ENCODE data around the gene NOS1AP. TPM values are rescaled to one million over a fixed set of nuclear protein-coding genes. Genes with fewer than 3 reads are reported as not detected.

NOS1AP gene
- total RNA-seq, 2 donors from 2014 or later = not detected

DNA sequence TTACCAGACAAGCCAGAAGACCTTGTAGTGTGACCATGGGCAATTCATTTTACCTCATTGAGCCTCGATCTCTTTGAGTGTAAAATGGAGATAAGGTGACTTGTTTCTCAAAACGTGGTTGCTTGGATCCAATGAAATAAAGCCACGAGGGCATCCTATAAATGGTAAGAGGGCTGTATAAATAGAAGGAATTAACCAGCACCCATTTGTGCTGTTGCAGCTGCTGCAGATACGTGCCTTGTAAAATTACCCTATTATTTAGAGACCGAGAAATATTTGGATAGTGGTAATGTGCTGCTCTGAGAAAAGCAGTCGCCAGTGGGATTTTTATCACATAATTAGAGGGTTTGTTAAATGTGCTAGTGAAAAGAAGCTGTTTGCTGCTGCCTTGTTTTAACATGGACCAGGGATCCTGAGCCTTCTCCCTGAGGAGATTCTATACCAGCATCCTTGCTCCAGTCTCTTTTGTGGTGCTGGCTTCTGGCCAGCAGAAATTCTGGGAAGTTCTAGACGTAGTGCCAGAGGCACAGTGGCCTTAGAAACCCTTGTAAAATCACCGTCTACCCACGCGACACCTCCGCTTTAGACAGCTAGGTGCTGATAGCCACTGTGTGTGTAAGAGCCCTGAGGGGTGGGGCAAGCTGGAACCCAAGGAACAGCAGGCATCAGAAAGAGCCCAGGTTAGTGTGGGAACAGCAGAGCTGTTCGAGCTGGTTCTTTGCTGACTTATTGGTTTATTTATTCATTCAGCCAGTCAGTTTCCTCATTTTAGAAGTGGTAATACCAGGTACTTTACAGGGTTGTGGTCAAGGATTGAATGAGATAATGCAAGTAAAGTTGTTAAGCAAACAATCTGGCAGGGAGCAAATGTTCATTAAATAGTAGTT lies 137.5 kb downstream of the NOS1AP start:
- DNase-seq = no peak
- H3K36me3 Mint-ChIP-seq (ENCODE audit: low read depth) = no peaks in the 10 kb centered on the region
- H3K4me1 Mint-ChIP-seq = no peaks in the 10 kb centered on the region
- no peak overlapping the region for H3K4me3 Mint-ChIP-seq
- no peaks in the 10 kb centered on the region for H3K9me3 ChIP-seq (ENCODE audit: control insufficient read depth, low read length, poor library complexity, severe bottlenecking)
- no peak for ATAC-seq
- peaks cover 68% of the 10 kb centered on the region for H3K27me3 Mint-ChIP-seq
- H3K27ac Mint-ChIP-seq = no peak overlapping the region

DNA sequence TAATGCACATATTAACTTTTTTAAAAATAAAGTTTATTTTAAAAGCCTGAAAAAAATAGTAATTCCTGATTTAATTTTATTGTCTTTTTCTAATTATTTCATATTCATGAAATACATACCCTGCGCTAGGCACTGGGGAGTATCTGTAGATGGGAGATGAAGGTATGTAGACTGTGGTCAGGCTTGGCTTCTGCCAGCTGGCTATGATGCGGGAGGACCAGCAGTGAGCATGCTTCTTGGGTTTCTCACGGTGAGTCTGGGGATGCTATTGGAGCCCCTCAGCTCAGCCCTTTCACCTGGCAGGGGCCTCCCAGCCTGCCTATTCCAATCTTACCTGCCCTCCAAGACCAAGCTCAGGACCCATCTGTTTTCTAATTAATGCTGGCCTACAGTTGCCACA lies 138.4 kb downstream of the NOS1AP start:
- Mint-ChIP-seq H3K27ac (no peak overlapping the region), H3K36me3 (ENCODE audit: low read depth) (no peaks in the 10 kb centered on the region), H3K4me3 (no peak overlapping the region), H3K27me3 (peaks cover 74% of the 10 kb centered on the region), H3K4me1 (no peaks in the 10 kb centered on the region)
- no peak for ATAC-seq
- DNase-seq = no peak
- no peaks in the 10 kb centered on the region for H3K9me3 ChIP-seq (ENCODE audit: control insufficient read depth, low read length, poor library complexity, severe bottlenecking)

DNA sequence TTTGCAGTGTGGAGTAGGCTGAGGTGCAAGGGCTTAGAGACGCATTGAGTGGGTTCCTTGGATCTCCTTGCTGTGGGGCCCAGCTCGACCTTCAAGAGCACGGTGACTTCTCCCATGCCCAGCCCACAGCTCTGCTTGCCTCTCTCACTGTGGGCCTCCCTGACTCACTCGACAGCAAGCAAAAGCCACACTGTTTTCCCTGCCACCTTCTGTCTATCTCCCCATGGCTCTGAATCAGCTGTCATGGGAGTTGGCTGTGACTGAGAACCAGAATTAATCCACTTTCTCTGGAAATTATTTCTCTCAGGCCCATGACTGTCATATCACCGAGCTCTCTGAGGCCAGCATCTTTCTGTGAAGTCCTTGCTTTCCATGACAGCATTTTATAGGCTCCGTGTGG lies 140.7 kb downstream of the NOS1AP start:
- no peaks in the 10 kb centered on the region for H3K9me3 ChIP-seq (ENCODE audit: control insufficient read depth, low read length, poor library complexity, severe bottlenecking)
- H3K4me1 Mint-ChIP-seq = no peaks in the 10 kb centered on the region
- peaks cover 71% of the 10 kb centered on the region for H3K27me3 Mint-ChIP-seq
- H3K36me3 Mint-ChIP-seq (ENCODE audit: low read depth) = no peaks in the 10 kb centered on the region
- DNase-seq (no peak), ATAC-seq (no peak)
- H3K27ac Mint-ChIP-seq = no peak overlapping the region
- no peak overlapping the region for H3K4me3 Mint-ChIP-seq

DNA sequence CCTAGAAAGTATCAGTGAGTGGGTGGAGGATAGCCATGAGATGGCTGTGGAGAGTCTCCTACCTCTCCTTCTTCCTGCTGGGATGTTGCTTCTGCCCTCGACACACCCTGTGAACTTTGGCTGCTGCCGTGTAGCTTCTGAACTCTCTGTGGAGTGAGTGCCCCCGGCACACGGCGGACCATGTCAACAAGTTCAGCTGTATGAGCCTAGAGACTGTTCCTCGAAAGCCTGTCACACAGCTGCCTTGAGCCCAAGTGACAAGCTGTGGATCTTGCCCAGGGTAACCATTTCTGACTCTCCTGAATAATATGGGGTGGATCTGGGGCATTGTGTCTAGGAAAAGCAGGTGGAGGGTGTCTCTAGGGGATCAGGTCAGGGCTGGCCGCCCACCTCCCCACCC lies 143.2 kb downstream of the NOS1AP start:
- DNase-seq (no peak), ATAC-seq (no peak)
- Mint-ChIP-seq H3K4me1 (peaks cover 2% of the 10 kb centered on the region), H3K4me3 (no peak overlapping the region), H3K27ac (no peak overlapping the region), H3K36me3 (ENCODE audit: low read depth) (no peaks in the 10 kb centered on the region), H3K27me3 (peaks cover 73% of the 10 kb centered on the region)
- H3K9me3 ChIP-seq (ENCODE audit: control insufficient read depth, low read length, poor library complexity, severe bottlenecking) = no peaks in the 10 kb centered on the region

DNA sequence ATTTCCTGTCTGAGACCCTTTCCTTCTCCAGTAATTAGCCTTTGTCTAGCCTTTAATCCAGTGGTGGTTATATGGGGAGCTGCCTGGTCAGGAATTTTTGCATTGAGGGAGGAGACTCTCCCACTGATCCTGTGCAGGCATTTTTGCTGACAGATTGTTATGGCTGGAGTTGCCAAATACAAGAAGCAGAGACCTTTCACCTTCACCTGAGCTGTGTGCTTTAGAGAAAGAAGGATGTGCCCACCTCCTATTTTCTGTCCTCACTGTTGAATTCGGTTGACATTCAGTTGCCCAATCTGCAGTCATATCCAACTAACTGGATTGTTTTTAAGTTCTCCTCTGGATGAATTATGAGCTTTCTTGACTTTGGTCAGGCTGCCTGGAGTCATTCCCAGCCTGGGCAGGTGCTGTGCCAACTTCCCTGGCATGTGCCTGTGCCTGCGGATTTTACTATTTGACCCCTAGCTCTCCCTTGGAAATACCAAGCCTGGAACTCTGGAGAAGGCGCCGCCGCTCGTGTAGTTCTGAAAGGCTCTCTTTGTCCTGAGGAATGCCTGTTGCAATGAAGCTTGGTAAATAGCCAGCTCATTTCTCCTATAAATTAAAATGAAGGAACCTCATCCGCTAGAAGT lies 143.9 kb downstream of the NOS1AP start:
- no peaks in the 10 kb centered on the region for H3K9me3 ChIP-seq (ENCODE audit: control insufficient read depth, low read length, poor library complexity, severe bottlenecking)
- DNase-seq (no peak), ATAC-seq (no peak)
- no peak overlapping the region for H3K4me3 Mint-ChIP-seq
- H3K4me1 Mint-ChIP-seq = peaks cover 2% of the 10 kb centered on the region
- H3K36me3 Mint-ChIP-seq (ENCODE audit: low read depth) = no peaks in the 10 kb centered on the region
- H3K27me3 Mint-ChIP-seq = peaks cover 72% of the 10 kb centered on the region
- H3K27ac Mint-ChIP-seq = no peak overlapping the region

DNA sequence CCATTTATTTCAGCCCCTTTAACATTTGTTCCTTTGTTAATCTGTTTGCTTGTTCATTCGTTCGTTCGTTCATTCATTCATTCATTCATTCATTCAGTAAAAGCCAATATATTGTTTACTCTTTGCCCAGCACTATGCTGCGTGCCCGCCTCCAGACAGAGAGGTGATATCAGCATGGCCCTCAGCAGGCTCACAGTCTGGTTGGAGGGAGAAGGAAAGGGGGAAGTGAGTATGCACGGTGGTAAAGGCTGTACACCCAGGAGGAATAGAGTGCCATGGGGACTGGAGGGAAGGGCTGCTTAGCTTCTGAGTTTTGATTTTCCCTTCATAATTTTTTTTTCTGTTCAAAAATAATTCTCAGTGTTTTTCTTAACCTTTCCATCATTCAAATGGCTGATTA lies 144.7 kb downstream of the NOS1AP start:
- Mint-ChIP-seq H3K36me3 (ENCODE audit: low read depth) (no peaks in the 10 kb centered on the region), H3K4me3 (no peak overlapping the region), H3K4me1 (peaks cover 2% of the 10 kb centered on the region), H3K27me3 (peaks cover 72% of the 10 kb centered on the region), H3K27ac (no peak overlapping the region)
- no peaks in the 10 kb centered on the region for H3K9me3 ChIP-seq (ENCODE audit: control insufficient read depth, low read length, poor library complexity, severe bottlenecking)
- ATAC-seq (no peak), DNase-seq (no peak)

DNA sequence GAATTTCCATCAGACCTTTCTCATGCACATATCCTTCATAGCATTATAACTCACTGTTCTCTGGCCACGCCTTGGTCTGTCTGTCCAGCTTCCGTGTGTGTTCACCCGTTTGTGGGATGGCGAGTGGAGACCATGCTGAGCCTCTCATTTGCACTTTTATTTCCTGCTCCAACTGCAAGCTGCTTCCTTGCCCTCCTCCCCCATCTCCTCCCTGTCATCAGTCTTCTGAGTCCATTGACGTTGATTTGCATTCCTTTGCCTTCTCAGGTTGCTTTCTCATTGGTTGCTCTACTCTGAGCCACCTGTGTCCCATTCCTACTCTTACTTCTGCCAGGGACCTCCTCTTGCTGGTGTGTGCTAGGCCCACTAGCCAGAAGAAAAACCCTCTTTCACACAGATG lies 146.4 kb downstream of the NOS1AP start:
- no peaks in the 10 kb centered on the region for H3K9me3 ChIP-seq (ENCODE audit: control insufficient read depth, low read length, poor library complexity, severe bottlenecking)
- Mint-ChIP-seq H3K36me3 (ENCODE audit: low read depth) (no peaks in the 10 kb centered on the region), H3K4me1 (peaks cover 2% of the 10 kb centered on the region), H3K27me3 (peaks cover 78% of the 10 kb centered on the region), H3K4me3 (no peak overlapping the region), H3K27ac (no peak overlapping the region)
- ATAC-seq = no peak
- DNase-seq = no peak

DNA sequence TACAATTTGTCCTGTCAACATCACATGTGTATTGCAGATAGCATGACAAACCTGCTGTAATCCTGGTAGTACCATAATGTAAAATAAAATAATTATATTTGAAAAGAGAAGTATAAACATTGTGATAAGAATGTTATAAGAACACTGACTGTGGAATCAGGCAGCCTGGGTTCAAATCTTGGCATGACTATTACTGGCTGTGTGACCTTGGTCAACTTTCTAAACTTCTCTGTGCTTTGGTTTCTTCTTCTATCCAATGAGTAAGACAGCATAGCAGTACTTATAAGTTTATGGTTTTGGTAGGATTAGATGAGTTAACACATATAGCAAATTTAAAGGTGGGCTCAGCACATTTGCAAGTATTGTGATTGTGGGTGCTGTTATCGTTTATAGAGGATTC lies 147.1 kb downstream of the NOS1AP start:
- H3K27ac Mint-ChIP-seq = no peak overlapping the region
- H3K4me3 Mint-ChIP-seq = no peak overlapping the region
- DNase-seq (no peak), ATAC-seq (no peak)
- no peaks in the 10 kb centered on the region for H3K9me3 ChIP-seq (ENCODE audit: control insufficient read depth, low read length, poor library complexity, severe bottlenecking)
- no peaks in the 10 kb centered on the region for H3K36me3 Mint-ChIP-seq (ENCODE audit: low read depth)
- peaks cover 2% of the 10 kb centered on the region for H3K4me1 Mint-ChIP-seq
- peaks cover 76% of the 10 kb centered on the region for H3K27me3 Mint-ChIP-seq

DNA sequence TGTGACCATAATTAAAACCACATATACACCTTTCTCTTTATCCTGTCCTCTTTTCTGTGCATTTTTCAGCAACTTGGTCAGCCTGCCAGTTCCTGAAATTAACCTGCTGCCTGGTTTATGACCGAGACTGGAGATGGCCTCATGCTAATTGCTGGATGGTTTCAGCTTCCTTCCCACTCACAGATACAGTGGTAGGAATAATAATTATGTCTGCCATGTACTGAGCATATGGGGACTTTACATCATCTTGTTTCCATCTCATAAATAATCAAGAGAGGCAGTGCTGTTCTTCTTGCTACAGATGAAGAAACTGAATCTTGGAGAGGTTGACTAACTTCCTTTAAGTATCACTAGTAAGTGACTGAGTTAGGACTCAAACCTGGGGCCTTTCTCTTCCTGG lies 148.2 kb downstream of the NOS1AP start:
- peaks cover 2% of the 10 kb centered on the region for H3K4me1 Mint-ChIP-seq
- no peak overlapping the region for H3K4me3 Mint-ChIP-seq
- no peak for DNase-seq
- ATAC-seq = no peak
- no peaks in the 10 kb centered on the region for H3K9me3 ChIP-seq (ENCODE audit: control insufficient read depth, low read length, poor library complexity, severe bottlenecking)
- H3K27ac Mint-ChIP-seq = no peak overlapping the region
- no peaks in the 10 kb centered on the region for H3K36me3 Mint-ChIP-seq (ENCODE audit: low read depth)
- H3K27me3 Mint-ChIP-seq = peaks cover 75% of the 10 kb centered on the region

DNA sequence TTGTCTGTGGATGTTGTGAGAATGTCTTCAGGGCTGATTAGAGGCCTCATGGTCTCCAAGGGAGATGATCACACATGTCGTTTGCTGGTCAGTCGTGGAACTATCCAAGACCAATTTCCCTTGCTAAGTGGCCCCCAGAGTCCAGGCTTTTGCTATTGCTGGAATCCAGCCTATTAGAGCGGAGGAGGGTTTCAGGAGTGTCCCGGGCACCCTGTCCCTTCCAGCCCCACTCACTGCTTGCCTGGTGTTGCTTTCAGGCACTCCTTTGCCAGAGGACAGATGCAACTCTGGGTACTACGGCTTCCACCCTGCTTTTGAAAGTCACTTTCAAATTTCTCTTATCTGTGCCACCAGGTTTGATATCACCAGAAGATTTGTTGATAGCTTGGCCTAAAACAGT lies 149.1 kb downstream of the NOS1AP start:
- peaks cover 2% of the 10 kb centered on the region for H3K4me1 Mint-ChIP-seq
- no peak overlapping the region for H3K4me3 Mint-ChIP-seq
- H3K27me3 Mint-ChIP-seq = peaks cover 75% of the 10 kb centered on the region
- H3K36me3 Mint-ChIP-seq (ENCODE audit: low read depth) = no peaks in the 10 kb centered on the region
- no peaks in the 10 kb centered on the region for H3K9me3 ChIP-seq (ENCODE audit: control insufficient read depth, low read length, poor library complexity, severe bottlenecking)
- ATAC-seq (no peak), DNase-seq (no peak)
- no peak overlapping the region for H3K27ac Mint-ChIP-seq

DNA sequence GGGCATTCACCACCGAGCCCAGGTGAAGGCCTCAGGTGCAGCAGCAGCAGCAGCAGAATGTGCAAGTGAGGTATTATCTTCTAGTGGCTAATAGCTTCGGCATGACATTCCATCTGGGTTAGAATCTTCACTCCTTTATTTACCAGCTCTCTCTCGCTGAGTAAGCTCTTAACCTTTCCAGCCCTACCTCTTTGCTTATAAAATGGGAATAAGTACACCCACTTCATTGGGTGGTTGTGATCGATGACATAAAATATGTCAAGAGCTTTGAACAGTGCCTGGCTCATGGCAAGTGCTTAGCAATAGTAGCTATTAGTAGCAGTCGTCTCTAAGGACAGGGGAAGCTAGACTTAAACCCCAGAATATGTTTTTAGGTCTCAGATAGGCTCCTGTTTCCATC lies 149.5 kb downstream of the NOS1AP start:
- DNase-seq (no peak), ATAC-seq (no peak)
- Mint-ChIP-seq H3K4me3 (no peak overlapping the region), H3K27me3 (peaks cover 75% of the 10 kb centered on the region), H3K4me1 (peaks cover 2% of the 10 kb centered on the region), H3K36me3 (ENCODE audit: low read depth) (no peaks in the 10 kb centered on the region), H3K27ac (no peak overlapping the region)
- H3K9me3 ChIP-seq (ENCODE audit: control insufficient read depth, low read length, poor library complexity, severe bottlenecking) = no peaks in the 10 kb centered on the region

DNA sequence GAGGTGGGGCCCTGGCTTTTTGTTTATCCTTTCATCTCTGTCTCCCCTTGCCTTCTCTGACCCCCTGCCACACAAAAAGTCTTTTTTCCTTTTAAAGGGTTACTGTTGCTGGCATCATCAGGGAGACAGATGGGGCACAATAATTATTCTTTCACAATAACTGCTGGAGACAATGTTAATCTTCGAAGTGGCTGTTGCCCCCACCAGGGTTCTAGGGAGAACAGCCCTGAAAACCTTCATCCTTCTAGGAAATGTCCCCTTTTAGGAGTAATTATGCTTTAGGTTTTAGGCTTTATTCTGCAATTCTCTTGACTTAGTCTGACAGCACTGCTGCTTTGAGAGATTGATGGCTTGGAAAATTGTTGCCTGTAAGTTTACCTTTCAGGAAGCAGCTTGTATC lies 150.0 kb downstream of the NOS1AP start:
- DNase-seq (no peak), ATAC-seq (no peak)
- Mint-ChIP-seq H3K27me3 (peaks cover 75% of the 10 kb centered on the region), H3K4me1 (peaks cover 2% of the 10 kb centered on the region), H3K27ac (no peak overlapping the region), H3K4me3 (no peak overlapping the region), H3K36me3 (ENCODE audit: low read depth) (no peaks in the 10 kb centered on the region)
- no peaks in the 10 kb centered on the region for H3K9me3 ChIP-seq (ENCODE audit: control insufficient read depth, low read length, poor library complexity, severe bottlenecking)

DNA sequence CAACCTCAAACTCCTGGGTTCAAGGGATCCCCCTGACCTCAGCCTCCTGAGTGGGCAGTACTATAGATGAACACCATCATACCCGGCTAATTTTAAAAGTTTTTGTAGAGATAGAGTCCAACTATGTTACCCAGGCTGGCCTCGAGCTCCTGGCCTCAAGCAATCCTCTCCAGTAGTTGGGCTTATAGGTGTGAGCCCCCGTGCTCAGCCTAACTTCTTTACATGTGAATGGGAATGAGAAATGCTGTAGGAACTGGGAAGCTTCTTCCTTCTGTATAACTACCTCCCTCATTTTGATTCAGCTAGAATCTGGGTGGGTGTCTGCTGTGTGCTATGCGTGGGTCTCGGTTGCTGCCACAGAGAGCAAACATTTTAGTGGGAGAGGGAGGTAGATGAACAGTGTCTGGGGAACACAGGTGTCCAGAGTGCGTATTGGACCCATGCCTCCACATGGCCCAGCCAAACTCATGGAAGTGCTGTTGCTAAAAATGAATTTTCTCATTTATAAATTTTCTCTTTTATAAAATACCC lies 150.6 kb downstream of the NOS1AP start:
- Mint-ChIP-seq H3K27me3 (peaks cover 72% of the 10 kb centered on the region), H3K4me3 (no peak overlapping the region), H3K36me3 (ENCODE audit: low read depth) (no peaks in the 10 kb centered on the region), H3K4me1 (peaks cover 2% of the 10 kb centered on the region), H3K27ac (no peak overlapping the region)
- ATAC-seq = no peak
- H3K9me3 ChIP-seq (ENCODE audit: control insufficient read depth, low read length, poor library complexity, severe bottlenecking) = no peaks in the 10 kb centered on the region
- no peak for DNase-seq

DNA sequence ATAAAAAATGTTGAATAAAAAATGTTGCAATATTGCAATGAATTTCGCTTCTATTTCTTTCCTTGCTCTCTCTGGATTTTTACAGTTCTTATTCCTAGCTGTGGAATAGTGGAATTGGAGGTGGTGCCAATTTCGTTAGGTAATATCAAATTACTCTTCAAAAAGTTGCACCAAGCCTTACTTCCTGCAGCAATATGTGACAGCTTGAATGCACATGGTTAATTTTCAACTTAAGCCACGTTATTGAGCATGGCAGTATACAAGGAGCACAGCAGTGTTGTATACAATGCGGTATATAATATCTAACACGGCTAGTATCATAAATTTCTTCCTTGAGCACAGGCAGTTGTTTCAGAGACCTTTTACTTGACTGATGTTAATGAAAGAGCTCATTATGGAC lies 152.5 kb downstream of the NOS1AP start:
- ATAC-seq (no peak), DNase-seq (no peak)
- no peak overlapping the region for H3K27ac Mint-ChIP-seq
- no peak overlapping the region for H3K4me3 Mint-ChIP-seq
- H3K27me3 Mint-ChIP-seq = peaks cover 58% of the 10 kb centered on the region
- no peaks in the 10 kb centered on the region for H3K9me3 ChIP-seq (ENCODE audit: control insufficient read depth, low read length, poor library complexity, severe bottlenecking)
- H3K36me3 Mint-ChIP-seq (ENCODE audit: low read depth) = no peaks in the 10 kb centered on the region
- no peaks in the 10 kb centered on the region for H3K4me1 Mint-ChIP-seq
